GM12872 (cell line): ENCODE results near the gene DIP2B.

Experiments
- TF ChIP-seq, protein P1 (sequence below): IDR thresholded peaks from 3 replicates; pipeline ENCODE4 v1.5.1; 2011; ENCODE audit warnings: low read depth, mild to moderate bottlenecking, low read length, moderate library complexity; ENCODE audit not compliant: insufficient read depth

DIP2B gene

DNA sequence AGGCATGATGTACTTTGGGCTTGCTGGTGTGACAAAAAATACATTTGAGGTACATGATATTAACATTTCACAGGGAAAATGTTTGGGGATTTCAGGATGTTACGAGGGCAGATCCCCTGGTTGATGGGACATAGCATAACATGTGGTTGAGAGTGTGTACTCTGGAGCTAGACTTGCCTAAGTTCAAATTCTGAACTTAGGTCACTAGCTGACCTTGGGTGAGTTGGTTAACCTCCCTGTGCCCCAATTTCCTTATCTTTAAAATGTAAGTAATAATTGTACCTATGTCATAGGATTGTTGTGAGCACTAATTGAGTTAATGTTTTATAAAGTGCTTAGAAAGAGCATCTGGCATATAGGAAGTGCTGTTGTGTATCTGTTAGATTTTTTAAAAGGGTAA lies 194.4 kb downstream of the DIP2B start:
- TF ChIP-seq, protein P1, sequence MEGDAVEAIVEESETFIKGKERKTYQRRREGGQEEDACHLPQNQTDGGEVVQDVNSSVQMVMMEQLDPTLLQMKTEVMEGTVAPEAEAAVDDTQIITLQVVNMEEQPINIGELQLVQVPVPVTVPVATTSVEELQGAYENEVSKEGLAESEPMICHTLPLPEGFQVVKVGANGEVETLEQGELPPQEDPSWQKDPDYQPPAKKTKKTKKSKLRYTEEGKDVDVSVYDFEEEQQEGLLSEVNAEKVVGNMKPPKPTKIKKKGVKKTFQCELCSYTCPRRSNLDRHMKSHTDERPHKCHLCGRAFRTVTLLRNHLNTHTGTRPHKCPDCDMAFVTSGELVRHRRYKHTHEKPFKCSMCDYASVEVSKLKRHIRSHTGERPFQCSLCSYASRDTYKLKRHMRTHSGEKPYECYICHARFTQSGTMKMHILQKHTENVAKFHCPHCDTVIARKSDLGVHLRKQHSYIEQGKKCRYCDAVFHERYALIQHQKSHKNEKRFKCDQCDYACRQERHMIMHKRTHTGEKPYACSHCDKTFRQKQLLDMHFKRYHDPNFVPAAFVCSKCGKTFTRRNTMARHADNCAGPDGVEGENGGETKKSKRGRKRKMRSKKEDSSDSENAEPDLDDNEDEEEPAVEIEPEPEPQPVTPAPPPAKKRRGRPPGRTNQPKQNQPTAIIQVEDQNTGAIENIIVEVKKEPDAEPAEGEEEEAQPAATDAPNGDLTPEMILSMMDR, result no peak

DNA sequence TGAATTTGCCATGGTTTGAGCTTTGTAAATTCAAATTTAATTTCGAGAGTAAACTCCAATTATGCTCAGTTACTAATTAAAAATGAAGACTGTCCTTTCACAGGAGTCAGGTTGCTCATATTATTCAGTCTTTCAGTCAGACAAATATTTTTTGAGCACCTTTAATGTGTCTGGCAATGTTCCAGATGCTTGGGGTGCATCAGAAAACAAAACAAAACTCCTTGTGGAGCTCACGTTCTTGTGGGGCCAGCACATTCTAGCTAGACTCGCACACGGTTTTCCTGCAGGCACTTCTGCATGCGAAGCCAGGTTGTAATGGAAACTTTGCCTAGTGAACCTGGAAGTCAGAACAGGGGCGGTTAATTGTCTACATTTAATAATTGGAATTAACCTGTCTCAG lies 195.2 kb downstream of the DIP2B start:
- TF ChIP-seq, protein P1, result no peak

DNA sequence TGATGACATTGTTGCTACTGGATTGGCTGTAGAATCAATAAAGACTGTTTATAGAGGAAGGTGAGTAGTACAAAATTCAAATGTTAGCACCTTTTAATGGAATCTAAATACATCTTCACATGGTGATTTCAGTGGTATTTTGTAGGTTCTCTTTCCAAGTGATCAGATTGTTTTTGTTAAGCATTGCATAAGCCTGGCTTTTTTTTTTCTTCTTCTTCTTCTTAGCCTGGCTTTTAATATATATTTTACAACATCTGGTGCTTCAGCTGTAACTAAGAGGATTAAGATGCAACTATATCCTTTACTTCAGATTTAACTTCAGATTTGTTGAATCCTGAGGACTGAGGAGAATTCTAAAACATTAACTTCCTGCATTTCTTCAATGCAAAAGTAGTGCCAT lies 201.8 kb downstream of the DIP2B start:
- TF ChIP-seq, protein P1, result no peak

DNA sequence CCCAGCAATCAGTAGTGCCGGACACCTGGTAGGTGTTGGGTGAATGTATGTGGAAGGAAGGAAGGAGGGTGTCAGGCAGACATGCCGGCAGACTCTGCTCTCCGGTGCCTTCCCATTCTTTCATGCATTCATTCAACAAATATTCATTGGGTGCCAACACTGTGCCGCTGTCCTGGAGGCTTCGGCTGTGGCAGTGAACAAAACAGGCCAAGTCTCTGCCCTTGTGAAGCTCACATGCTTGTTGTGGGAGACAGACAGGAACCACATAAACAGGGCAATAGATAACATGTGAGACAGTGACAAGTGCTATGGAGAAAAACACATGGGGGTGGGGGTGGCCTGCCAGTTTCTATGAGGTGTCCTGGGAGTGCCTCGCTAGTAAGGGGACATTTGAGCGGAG lies 202.6 kb downstream of the DIP2B start:
- TF ChIP-seq, protein P1, result no peak

DNA sequence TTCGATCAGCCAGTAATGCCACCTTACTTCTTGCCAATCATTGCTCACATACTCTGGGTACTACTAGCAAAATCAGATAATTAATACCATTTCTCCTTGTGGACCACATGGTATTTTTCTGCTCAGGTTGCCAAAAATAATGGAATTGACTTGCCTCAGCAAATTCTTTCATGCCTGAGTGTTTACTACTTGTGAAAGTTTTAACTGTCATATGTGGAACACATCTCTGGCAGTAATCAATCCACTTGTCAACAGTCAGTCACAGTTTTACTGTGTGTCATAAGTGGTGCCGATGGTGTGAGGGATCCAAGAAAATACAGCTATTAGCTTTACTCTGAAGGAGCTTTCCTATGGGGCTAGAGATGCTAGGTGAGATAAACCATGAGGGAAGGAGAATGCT lies 203.8 kb downstream of the DIP2B start:
- TF ChIP-seq, protein P1, result no peak

DNA sequence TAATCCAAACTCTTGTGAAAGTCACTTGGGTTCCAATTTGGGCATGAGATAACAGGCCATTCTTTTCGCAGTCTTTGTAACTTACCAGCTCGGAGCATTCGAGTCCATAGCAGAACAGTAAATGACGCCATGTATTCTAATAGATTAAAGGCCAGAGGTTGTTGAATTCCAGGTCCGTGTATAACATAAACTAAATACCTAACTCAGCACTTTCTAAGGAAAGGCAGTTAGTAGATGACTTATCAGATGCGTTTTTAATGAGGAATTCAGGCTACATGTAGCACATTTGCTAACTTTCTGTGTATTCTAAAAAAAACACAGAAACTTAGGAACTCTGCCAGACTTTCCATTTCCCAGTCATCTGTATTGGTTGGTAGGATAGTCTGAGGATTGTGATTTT lies 206.3 kb downstream of the DIP2B start:
- TF ChIP-seq, protein P1, result no peak

DNA sequence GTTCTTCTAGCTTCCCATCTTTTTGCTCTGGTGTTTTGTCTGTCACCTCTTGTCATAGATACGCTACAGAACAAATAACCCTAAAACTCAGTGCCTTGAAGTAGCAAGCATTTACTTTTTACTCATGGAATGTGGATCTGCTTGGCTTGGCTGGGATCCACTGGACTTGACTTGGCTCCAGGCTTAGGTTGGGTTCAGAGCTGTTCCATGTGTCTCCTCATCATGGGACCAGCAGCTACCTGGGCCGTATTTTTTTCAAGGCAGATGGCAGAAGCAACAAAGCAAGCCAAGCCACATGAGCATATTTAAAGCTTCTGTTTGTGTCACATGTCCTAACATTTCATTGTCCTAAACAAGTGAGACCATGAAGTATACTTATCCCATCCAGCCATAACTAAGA lies 210.4 kb downstream of the DIP2B start:
- TF ChIP-seq, protein P1, result no peak

DNA sequence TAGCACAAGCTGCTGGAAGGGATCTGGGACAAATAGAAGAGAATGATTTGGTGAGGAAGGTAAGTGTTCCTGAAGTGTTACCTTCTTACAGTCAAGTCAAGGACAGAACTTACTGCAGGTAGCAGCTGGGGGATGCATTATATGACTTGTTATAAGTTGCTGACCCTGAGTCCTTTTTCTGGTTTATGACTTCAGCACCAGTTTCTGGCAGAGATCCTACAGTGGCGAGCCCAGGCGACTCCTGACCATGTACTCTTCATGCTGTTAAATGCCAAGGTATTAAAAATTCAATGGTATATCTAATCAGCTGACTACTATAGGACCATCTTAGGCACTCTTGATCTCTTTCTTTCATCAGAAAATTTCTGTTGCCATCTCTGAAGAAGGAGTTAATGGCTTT lies 214.0 kb downstream of the DIP2B start:
- TF ChIP-seq, protein P1, result no peak
